B cell (primary cell): ENCODE data around the gene PRKCB.

ENCODE experiments used
- EZH2 ChIP-seq: IDR thresholded peaks from 2 replicates; pipeline ENCODE4 v1.6.1; 2012; ENCODE audit warnings: borderline replicate concordance, low read depth, mild to moderate bottlenecking, moderate library complexity, low read length; ENCODE audit not compliant: insufficient read depth, poor library complexity, severe bottlenecking
- TF ChIP-seq, protein P1 (sequence below): fragments of 200-600 bp; IDR thresholded peaks from one replicate; pipeline ENCODE4 v1.8.0; 2022; ENCODE audit warnings: antibody characterized with exemption, mild to moderate bottlenecking

DNA sequence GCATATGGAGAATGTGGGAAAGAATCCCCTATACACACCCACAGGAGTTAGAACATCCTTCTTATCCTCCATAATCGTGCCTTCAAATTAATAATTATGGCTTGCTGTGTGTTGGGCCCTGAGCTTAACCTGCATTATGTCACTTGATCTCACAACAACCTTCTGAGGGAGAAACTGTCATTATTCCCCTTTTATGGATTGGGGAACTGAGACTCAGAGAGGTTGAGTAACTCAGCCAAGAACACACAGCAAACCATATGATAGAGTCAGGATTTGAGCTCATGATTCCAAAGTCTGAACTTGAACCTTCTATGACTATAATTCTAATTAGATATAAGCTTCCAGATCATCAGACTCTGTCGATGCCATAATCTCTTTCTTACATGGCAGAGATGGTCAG is 306.1 kb downstream of the PRKCB start:
- TF ChIP-seq, protein P1, sequence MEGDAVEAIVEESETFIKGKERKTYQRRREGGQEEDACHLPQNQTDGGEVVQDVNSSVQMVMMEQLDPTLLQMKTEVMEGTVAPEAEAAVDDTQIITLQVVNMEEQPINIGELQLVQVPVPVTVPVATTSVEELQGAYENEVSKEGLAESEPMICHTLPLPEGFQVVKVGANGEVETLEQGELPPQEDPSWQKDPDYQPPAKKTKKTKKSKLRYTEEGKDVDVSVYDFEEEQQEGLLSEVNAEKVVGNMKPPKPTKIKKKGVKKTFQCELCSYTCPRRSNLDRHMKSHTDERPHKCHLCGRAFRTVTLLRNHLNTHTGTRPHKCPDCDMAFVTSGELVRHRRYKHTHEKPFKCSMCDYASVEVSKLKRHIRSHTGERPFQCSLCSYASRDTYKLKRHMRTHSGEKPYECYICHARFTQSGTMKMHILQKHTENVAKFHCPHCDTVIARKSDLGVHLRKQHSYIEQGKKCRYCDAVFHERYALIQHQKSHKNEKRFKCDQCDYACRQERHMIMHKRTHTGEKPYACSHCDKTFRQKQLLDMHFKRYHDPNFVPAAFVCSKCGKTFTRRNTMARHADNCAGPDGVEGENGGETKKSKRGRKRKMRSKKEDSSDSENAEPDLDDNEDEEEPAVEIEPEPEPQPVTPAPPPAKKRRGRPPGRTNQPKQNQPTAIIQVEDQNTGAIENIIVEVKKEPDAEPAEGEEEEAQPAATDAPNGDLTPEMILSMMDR, result no peak
- no peak for TF ChIP-seq EZH2
